GM12878 (cell line): ENCODE results near the gene KIFC3. TPM values are rescaled to one million over a fixed set of nuclear protein-coding genes. Genes with fewer than 3 reads are reported as not detected.

Source experiments
- ATAC-seq: fragments of 200-7000 bp; cut with Tn5 transposase; 3 replicates; pipeline ENCODE4 v1.9.1; 2020; ENCODE audit warnings: mild to moderate bottlenecking, moderate library complexity
- BruUV-seq: library from RNA; stranded (reverse); fragments of 400-500 nt; replicated peaks from 2 replicates; lab custom pipeline; 2021; lab: Mats Ljungman, UMichigan
- CTCF ChIA-PET: fragments of 300-600 bp; sonication (Branson Sonifier 250); formaldehyde crosslinking; extraction: SDS; loops from one replicate; lab custom pipeline; 2021; ENCODE audit warnings: inconsistent platforms; lab: Yijun Ruan, JAX
- POLR2A ChIA-PET: fragments of 350-600 bp; formaldehyde crosslinking; extraction: SDS; loops from one replicate; lab custom pipeline; 2021; ENCODE audit warnings: inconsistent platforms; lab: Charles Lee
- RAD21 ChIA-PET: fragments of 300-600 bp; sonication (Branson Sonifier 250); formaldehyde crosslinking; loops from one replicate; lab custom pipeline; 2023; ENCODE audit warnings: antibody characterized with exemption; ENCODE audit not compliant: unreplicated experiment; lab: Charles Lee
- SMC1A ChIA-PET: fragments of 300-600 bp; sonication (Branson Sonifier 250); formaldehyde crosslinking; loops from one replicate; lab custom pipeline; 2023; ENCODE audit not compliant: unreplicated experiment, uncharacterized antibody; lab: Charles Lee
- DNase-seq: peaks from one replicate; pipeline ENCODE4 v3.0.0-alpha.2; 2011; ENCODE audit warnings: low read depth, low spot score
- FAIRE-seq: peaks from 3 replicates; lab custom pipeline; 2011; peaks lifted over from hg19 to GRCh38; lab: Jason Lieb, UNC
- H2AFZ ChIP-seq: 2 replicates; pipeline ENCODE4 v1.6.0; 2011; ENCODE audit warnings: low read depth, low read length, control low read depth; ENCODE audit not compliant: control insufficient read depth
- H3K27ac ChIP-seq: 2 replicates; pipeline ENCODE4 v1.5.1; 2011; ENCODE audit warnings: control low read depth; ENCODE audit not compliant: control insufficient read depth, insufficient read depth
- H3K27me3 ChIP-seq, 2 experiments: replicated peaks in 1 of 2; 2 replicates each; pipeline versions ENCODE4 v1.6.0 to v1.6.1; 2011; ENCODE audit warnings: low read length in 1 of 2; ENCODE audit not compliant: control insufficient read depth in 2 of 2, insufficient read depth in 2 of 2
- H3K36me3 ChIP-seq, 2 experiments: 2 replicates each; pipeline ENCODE4 v1.5.1; 2011; ENCODE audit warnings: low read length in 1 of 2; ENCODE audit not compliant: control insufficient read depth in 2 of 2, insufficient read depth in 2 of 2
- H3K4me1 ChIP-seq: 2 replicates; pipeline ENCODE4 v1.6.1; 2011; ENCODE audit warnings: mild to moderate bottlenecking, low read length, moderate library complexity, mixed read lengths; ENCODE audit not compliant: control insufficient read depth, insufficient read depth
- H3K4me2 ChIP-seq: 2 replicates; pipeline ENCODE4 v1.6.0; 2011; ENCODE audit warnings: control low read depth; ENCODE audit not compliant: control insufficient read depth, insufficient read depth
- H3K4me3 ChIP-seq: fragments of 200-600 bp; sonication (generic); 2 replicates; pipeline ENCODE4 v1.5.1; 2016
- H3K79me2 ChIP-seq: 2 replicates; pipeline ENCODE4 v1.6.0; 2011; ENCODE audit warnings: low read length; ENCODE audit not compliant: control insufficient read depth, insufficient read depth
- H3K9ac ChIP-seq: 2 replicates; pipeline ENCODE4 v1.8.0; 2011; ENCODE audit warnings: low read length, control low read depth, mixed read lengths; ENCODE audit not compliant: control insufficient read depth, insufficient read depth
- H3K9me3 ChIP-seq: replicated peaks from 3 replicates; pipeline ENCODE4 v1.5.1; 2011; ENCODE audit warnings: mild to moderate bottlenecking, low read length; ENCODE audit not compliant: control insufficient read depth, insufficient read depth
- H4K20me1 ChIP-seq: 2 replicates; pipeline ENCODE4 v1.6.0; 2011; ENCODE audit not compliant: control insufficient read depth, insufficient read depth
- CBX3 ChIP-seq: fragments of 200-600 bp; sonication (generic); IDR thresholded peaks from 2 replicates; pipeline ENCODE4 v1.6.1; 2016; ENCODE audit warnings: low read depth, borderline replicate concordance
- CHD1 ChIP-seq: IDR thresholded peaks from 2 replicates; pipeline ENCODE4 v1.6.1; 2012; ENCODE audit warnings: low read depth, low read length, improper control_type of control experiment
- FOS ChIP-seq: IDR thresholded peaks from 3 replicates; pipeline ENCODE4 v1.6.1; 2011; ENCODE audit warnings: borderline replicate concordance; ENCODE audit not compliant: insufficient read length; ENCODE audit errors: extremely low read depth
- KAT2A ChIP-seq: conservative IDR thresholded peaks from 2 replicates; pipeline ENCODE4 v1.6.1; 2011; ENCODE audit warnings: low read depth, low read length; ENCODE audit not compliant: control insufficient read depth
- POU2F2 ChIP-seq: IDR thresholded peaks from 3 replicates; pipeline ENCODE4 v1.6.1; 2011; ENCODE audit warnings: low read depth, mild to moderate bottlenecking, low read length, borderline replicate concordance
- SIX5 ChIP-seq: IDR thresholded peaks from 2 replicates; pipeline ENCODE4 v1.6.1; 2011; ENCODE audit warnings: mild to moderate bottlenecking, low read depth, low read length, moderate library complexity; ENCODE audit not compliant: severe bottlenecking
- SRF ChIP-seq, 2 experiments: IDR thresholded peaks; 2 replicates each; pipeline ENCODE4 v1.6.1; 2011; ENCODE audit warnings: low read depth in 2 of 2, low read length in 2 of 2, mild to moderate bottlenecking in 1 of 2, moderate library complexity in 1 of 2
- STAT1 ChIP-seq: fragments of 450-650 bp; conservative IDR thresholded peaks from 2 replicates; pipeline ENCODE4 v1.6.1; 2014; ENCODE audit warnings: antibody characterized with exemption, mild to moderate bottlenecking
- ZNF384 ChIP-seq: IDR thresholded peaks from 2 replicates; pipeline ENCODE4 v1.6.1; 2012; ENCODE audit warnings: low read depth, mild to moderate bottlenecking, low read length, improper control_type of control experiment, borderline replicate concordance
- WGBS: methylation state at CpG from one replicate; pipeline ENCODE4 v1.1.6; 2016; ENCODE audit warnings: low lambda C conversion rate; ENCODE audit not compliant: insufficient replicate concordance, insufficient coverage; ENCODE audit errors: missing lambda C conversion rate; 5-methylcytosine and 5-hydroxymethylcytosine counted together
- in situ Hi-C: fragments of 300-500 bp; cut with MboI; formaldehyde crosslinking; loops from 9 replicates; pipeline ENCODE4 v1.14.3; 2018; ENCODE audit warnings: mixed read lengths
- intact Hi-C: fragments of 100-400 bp; cut with micrococcal nuclease; formaldehyde crosslinking; loops from one replicate; pipeline ENCODE4 v1.14.2; 2022; ENCODE audit not compliant: unreplicated experiment
- polyA plus RNA-seq, 11 experiments: library from polyadenylated mRNA; depleted of rRNA in 4 of 11; unstranded in 6 of 11; stranded (reverse) in 5 of 11; fragments of >200 nt; fragmentation: Nextera tagmentation in 4 of 11; fragmentation: Illumina TruSeq in 1 of 11; extraction: Ambion mirVana in 4 of 11; extraction: Trizol in 1 of 11; gene quantifications; 1 replicate in 1 of 11; 2 replicates in 10 of 11; pipeline versions ENCODE4 v1.2.1 to v1.2.3, GENCODE V29; 2011 to 2016; ENCODE audit warnings: inconsistent platforms in 2 of 11, missing spikeins in 2 of 11, low read depth in 1 of 11
- total RNA-seq, 4 experiments: library from RNA; depleted of rRNA in 3 of 4; stranded (reverse); fragments of >200 nt in 3 of 4; fragmentation: Illumina TruSeq in 1 of 4; extraction: Trizol in 1 of 4; gene quantifications; 2 replicates each; pipeline versions ENCODE4 v1.2.1 to v1.2.3, GENCODE V29; 2013 to 2021
- TF ChIP-seq, protein P1 (sequence below): IDR thresholded peaks from 2 replicates; pipeline ENCODE4 v1.6.1; 2012; ENCODE audit warnings: improper control_type of control experiment, low read depth, low read length; ENCODE audit not compliant: insufficient replicate concordance

KIFC3 gene
- total and polyA plus RNA-seq, 10 of the 15 experiments (the other 5 are each of a cell fraction or from before 2014, with no cell fraction given): 0.22 to 1.3 (median 0.26) TPM; not detected in 3

DNA sequence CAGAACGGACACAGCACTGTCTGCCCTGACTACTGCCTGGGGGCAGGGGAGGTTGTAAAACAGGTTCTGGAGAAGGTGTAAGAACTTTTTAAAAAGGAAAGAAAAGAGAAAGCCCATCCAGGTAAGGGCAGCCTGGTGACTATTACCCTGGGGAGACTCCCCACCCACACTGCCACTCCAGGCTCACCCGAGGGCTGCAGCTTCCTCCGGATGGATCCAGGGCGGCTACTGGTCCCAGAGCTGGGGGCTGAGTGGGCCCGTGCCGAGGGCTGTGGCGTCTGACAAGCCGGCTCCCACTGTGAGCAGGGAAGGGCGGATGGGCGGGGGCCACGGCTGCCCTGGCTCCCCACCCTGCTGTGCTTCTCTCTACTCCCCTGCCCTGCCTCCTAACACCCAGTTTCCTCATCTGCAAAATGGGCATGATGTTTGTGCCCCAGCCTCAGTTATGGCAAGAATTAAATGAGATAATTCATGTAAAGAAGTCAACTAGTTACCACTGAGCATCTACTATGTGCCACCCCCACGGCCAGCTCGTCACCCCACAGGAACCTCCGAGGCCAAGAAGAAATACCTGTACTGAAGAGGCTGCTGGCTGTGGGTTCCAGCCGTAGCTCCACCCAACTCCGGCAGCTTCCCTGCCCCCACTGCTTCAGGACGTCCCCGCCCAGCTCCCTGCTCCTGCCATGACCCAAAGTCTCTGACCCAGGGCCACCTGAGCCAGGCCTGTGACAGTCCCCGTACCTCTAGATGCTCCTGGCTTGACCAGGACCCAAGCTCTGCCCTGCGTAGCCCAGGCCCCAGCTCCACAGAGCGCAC is 42.5 kb downstream of the KIFC3 start:
- in situ Hi-C loops: loop anchor here (5.0 kb wide), 1 partner anchor 243 kb away; the partner anchor contains the start of genes USB1 and ZNF319

DNA sequence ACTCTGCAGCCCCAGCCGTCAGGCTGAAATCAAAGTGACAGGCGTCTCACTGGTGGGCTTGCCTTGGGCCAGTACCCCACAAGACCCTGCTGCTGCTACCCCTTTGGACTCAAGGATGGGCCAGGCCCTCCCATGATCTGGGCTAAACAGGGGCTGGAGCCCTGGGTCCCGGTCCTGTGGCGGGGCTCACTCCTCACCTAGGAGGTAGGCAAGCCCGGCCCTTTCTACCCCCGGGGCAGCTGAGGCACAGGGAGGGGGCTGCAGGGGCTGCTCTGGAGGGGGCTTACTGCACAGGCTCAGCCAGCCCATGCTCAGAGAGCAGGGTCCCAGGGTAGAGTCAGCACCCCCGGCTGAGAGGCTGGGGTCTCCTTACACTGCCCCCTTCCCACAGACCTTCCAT is 43.2 kb downstream of the KIFC3 start:
- 63% methylated on average over 7 of the region's 7 CpGs for WGBS
- H3K4me2 ChIP-seq: no peak overlapping the region
- H3K27me3 ChIP-seq: no peaks in the 10 kb centered on the region
- intact Hi-C loops (loop anchor here (5.0 kb wide), 1 partner anchor 103 kb away; no protein-coding TSS in a partner anchor), in situ Hi-C loops (loop anchor here (5.0 kb wide), 1 partner anchor 243 kb away; the partner anchor contains the start of genes USB1 and ZNF319)
- H3K36me3 ChIP-seq: no peaks in the 10 kb centered on the region; a peak in 1 of 4 replicates
- no peaks in the 10 kb centered on the region for H3K4me1 ChIP-seq
- H3K79me2 ChIP-seq: no peaks in the 10 kb centered on the region
- H4K20me1 ChIP-seq: no peaks in the 10 kb centered on the region
- ChIA-PET SMC1A (no interaction called here), POLR2A (no interaction called here), CTCF (no interaction called here), RAD21 (interaction anchor here (0.8 kb wide), 1 partner anchor 64 kb away, joined by 3 read pairs; no protein-coding TSS in a partner anchor)
- H3K9ac ChIP-seq: no peak overlapping the region
- BruUV-seq: no TSS peak
- no peak overlapping the region for H3K4me3 ChIP-seq
- no peak overlapping the region for H2AFZ ChIP-seq
- FAIRE-seq: no peak
- no peak for DNase-seq
- no peak for ATAC-seq
- H3K27ac ChIP-seq: no peak overlapping the region
- no peaks in the 10 kb centered on the region for H3K9me3 ChIP-seq
- TF ChIP-seq, protein P1, sequence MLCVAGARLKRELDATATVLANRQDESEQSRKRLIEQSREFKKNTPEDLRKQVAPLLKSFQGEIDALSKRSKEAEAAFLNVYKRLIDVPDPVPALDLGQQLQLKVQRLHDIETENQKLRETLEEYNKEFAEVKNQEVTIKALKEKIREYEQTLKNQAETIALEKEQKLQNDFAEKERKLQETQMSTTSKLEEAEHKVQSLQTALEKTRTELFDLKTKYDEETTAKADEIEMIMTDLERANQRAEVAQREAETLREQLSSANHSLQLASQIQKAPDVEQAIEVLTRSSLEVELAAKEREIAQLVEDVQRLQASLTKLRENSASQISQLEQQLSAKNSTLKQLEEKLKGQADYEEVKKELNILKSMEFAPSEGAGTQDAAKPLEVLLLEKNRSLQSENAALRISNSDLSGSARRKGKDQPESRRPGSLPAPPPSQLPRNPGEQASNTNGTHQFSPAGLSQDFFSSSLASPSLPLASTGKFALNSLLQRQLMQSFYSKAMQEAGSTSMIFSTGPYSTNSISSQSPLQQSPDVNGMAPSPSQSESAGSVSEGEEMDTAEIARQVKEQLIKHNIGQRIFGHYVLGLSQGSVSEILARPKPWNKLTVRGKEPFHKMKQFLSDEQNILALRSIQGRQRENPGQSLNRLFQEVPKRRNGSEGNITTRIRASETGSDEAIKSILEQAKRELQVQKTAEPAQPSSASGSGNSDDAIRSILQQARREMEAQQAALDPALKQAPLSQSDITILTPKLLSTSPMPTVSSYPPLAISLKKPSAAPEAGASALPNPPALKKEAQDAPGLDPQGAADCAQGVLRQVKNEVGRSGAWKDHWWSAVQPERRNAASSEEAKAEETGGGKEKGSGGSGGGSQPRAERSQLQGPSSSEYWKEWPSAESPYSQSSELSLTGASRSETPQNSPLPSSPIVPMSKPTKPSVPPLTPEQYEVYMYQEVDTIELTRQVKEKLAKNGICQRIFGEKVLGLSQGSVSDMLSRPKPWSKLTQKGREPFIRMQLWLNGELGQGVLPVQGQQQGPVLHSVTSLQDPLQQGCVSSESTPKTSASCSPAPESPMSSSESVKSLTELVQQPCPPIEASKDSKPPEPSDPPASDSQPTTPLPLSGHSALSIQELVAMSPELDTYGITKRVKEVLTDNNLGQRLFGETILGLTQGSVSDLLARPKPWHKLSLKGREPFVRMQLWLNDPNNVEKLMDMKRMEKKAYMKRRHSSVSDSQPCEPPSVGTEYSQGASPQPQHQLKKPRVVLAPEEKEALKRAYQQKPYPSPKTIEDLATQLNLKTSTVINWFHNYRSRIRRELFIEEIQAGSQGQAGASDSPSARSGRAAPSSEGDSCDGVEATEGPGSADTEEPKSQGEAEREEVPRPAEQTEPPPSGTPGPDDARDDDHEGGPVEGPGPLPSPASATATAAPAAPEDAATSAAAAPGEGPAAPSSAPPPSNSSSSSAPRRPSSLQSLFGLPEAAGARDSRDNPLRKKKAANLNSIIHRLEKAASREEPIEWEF: no peak
- TF ChIP-seq SRF (IDR thresholded peaks at IDR 0.05; ENCODE audit: low read depth in 2 of 2, low read length in 2 of 2) (no peak), CBX3 (no peak), SIX5 (no peak), POU2F2 (no peak), ZNF384 (no peak), KAT2A (no peak), CHD1 (no peak), STAT1 (no peak)

More for the DNA sequence above, 42.5 kb downstream of the KIFC3 start:
- CTCF ChIA-PET: interaction anchor here (0.5 to 0.7 kb wide), 2 partner anchors 10 to 246 kb away, joined by 3 to 4 read pairs; no protein-coding TSS in a partner anchor
- H3K27ac ChIP-seq: no peak overlapping the region
- DNase-seq: no peak
- TF ChIP-seq FOS: no peak
- TF ChIP-seq, all 136 proteins: peak for 0
- H3K4me1 ChIP-seq: no peaks in the 10 kb centered on the region
- no peaks in the 10 kb centered on the region for H3K27me3 ChIP-seq
- 51% methylated on average over 21 of the region's 21 CpGs for WGBS
- FAIRE-seq (no peak), ATAC-seq (no peak)
- POLR2A ChIA-PET: interaction anchor here (0.8 kb wide), 1 partner anchor 734 kb away, joined by 3 read pairs; no protein-coding TSS in a partner anchor
- intact Hi-C loops: loop anchor here (5.0 kb wide), 1 partner anchor 103 kb away; no protein-coding TSS in a partner anchor
- SMC1A ChIA-PET: no interaction called here
- no peaks in the 10 kb centered on the region for H3K79me2 ChIP-seq
- no peak overlapping the region for H3K9ac ChIP-seq
- H3K36me3 ChIP-seq: no peaks in the 10 kb centered on the region; a peak in 1 of 4 replicates
- H3K4me2 ChIP-seq: no peak overlapping the region
- no peak overlapping the region for H2AFZ ChIP-seq
- RAD21 ChIA-PET: interaction anchor here (0.8 kb wide), 1 partner anchor 64 kb away, joined by 3 read pairs; no protein-coding TSS in a partner anchor
- no peak overlapping the region for H3K4me3 ChIP-seq
- H4K20me1 ChIP-seq: no peaks in the 10 kb centered on the region
- no TSS peak for BruUV-seq
- H3K9me3 ChIP-seq: no peaks in the 10 kb centered on the region
